Measurements from ENCODE around the gene SPDYE2.
"Not testable (repeated sequence)": the region's sequence is repeated elsewhere in the genome, so short reads cannot be mapped to it uniquely, and the experiment has no call there.

GRCh38 chr7:102527182-102527581 lies 23.8 kb upstream of the SPDYE2 start:
- not testable (repeated sequence) for TF ChIP-seq CTCF (conservative IDR thresholded peaks at IDR 0.05; ENCODE audit: low read length); EZH2phosphoT487 (IDR thresholded peaks at IDR 0.05; ENCODE audit: borderline replicate concordance, low read depth, low read length)
